Measurements from ENCODE around the gene FAM181A.

The FAM181A gene

GRCh38 chr14:93977171-93977570 lies 50.0 kb downstream of the FAM181A start:
- no peak for FAIRE-seq
- DNase-seq (ENCODE audit: low spot score), result no peak

GRCh38 chr14:93977790-93978581 lies 50.8 kb downstream of the FAM181A start:
- FAIRE-seq (peak; percentile 89), DNase-seq (ENCODE audit: low spot score) (peak; percentile 70)

- no peak for FAIRE-seq
- DNase-seq (ENCODE audit: low spot score), result no peak
Measured at GRCh38 chr14:93978735-93979134, 51.6 kb downstream of the FAM181A start.

Measured in RCC 7860 (cell line).